HG03066 (cell line): ENCODE data around the gene MYG1.
"Not testable (repeated sequence)": the region's sequence is repeated elsewhere in the genome, so short reads cannot be mapped to it uniquely, and the experiment has no call there.

Experiments used
- ATAC-seq: cut with Tn5 transposase; IDR thresholded peaks from one replicate; pipeline ENCODE4 v1.9.1; 2021; ENCODE audit warnings: low read depth; ENCODE audit not compliant: unreplicated experiment

The MYG1 gene

DNA sequence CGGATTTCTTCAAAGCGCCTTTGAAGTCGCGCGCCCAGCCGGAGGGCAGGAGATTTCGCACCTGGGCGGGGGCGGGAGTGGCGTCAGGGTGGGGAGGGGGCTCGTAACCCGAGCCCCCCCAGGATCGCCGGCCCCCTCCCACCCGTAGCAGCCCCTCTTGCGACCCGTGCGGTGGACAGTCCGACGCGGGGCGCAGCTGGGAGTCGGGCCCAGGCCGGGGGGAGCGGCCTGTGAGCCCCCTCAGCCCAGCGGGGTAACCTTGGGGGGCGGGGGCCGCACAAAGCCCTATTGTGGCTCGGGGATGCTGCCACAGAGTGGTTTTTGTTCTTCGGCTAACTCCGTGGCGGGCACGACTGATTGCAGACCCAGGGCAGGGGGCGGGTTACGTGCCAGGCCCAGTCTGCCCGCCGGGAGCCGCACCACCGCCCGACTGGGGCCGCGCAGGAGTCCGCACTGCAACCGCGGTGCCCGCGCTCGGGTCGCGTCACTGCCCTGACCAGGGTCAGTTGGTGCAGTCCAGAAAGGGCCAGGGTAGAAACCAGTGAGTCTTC, 26.1 kb downstream of the MYG1 start:
- ATAC-seq, result no peak

- ATAC-seq, result no peak
Measured at GRCh38 chr12:53326460-53327185, 27.1 kb downstream of the MYG1 start.

DNA sequence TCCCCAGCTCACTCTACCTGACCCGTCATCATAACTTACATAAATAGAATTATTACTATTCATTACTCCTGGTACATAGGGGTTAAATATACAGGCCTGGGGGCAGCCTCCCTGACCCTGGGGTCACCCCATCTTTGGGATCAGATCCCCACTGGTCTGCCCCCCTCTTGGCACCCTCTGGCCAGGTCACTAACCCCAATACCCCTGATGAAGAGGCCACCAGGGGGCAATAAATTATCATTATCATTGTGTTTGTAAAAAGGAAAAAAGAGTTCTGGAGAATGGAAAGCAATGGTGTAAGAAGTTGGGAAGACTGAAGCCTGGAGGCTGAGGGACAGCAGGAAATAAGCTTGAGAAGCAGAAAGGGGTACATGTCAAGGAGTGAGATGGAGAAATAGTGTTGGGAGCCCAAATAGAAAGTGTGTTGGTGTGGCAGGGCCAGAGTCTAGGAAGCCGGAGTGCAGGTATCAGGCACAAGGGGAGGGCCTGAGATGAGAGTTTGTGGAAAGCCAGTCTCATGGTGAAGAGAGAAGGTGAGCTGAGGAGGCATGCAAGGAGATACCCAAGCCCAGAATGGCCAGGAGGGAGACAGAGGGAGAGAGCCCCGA, 28.0 kb downstream of the MYG1 start:
- no peak for ATAC-seq

DNA sequence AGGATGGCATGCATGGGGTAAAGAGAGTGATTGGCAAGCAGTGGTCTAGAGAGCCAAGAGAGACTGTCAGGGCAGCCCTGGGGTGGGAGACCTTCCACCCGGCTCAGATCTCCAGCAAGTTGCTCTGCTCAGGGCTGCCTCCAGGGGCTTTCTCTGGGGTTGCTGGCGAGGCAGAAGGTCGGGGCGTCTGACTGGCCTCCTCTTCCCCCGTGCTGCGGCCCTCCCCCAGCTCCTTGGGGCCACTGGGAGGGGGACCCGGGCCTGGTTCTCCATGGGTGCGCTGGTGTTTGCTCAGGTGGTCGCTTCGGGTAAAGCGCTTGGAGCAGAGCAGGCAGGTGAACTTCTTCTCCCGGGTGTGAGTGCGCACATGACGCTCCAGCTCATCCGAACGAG, 28.5 kb downstream of the MYG1 start:
- ATAC-seq, result no peak

- no peak for ATAC-seq
Measured at GRCh38 chr12:53330671-53331070, 31.2 kb downstream of the MYG1 start.

GRCh38 chr12:53332339-53332738, 32.8 kb downstream of the MYG1 start:
- not testable (repeated sequence) for ATAC-seq

DNA sequence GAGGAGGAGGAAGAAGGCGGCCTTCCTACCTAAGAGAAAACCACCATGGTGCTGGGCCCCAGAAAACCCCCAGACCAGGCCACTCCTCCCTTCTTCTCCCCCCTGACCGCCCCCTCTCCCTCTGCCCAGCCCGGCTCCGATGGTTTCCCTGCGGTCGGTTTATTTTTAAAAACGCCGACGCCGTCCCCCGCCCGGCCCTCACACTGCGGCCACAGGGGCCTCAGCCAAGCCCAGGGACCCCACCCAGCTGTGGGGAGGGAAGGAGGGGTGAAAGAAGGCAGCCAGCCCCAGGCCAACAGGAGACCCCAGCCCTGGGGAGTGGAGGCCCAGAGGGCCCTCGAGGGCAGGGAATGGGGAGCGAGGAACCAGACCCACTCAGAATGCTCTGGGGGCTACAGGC, 33.2 kb downstream of the MYG1 start:
- no peak for ATAC-seq

DNA sequence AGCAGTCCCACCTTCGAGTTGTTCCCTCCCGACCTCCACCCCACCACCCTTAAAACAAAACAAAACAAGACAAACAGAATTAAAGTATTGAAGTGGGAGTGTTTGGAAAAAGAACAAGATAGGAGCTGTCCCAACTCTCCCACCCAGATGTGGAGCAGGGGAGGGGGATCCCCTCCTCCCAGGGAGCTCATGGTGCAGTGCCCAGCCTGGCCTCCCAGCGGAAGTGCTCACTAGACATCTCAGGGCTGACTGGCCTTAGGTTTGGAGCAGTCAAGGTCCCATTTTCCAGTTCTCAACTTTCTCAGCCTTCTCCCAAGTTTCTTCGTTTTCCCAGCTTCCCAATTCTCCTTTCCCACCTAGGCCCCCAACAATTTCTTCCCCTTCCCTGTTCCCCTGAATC, 33.8 kb downstream of the MYG1 start:
- no peak for ATAC-seq

DNA sequence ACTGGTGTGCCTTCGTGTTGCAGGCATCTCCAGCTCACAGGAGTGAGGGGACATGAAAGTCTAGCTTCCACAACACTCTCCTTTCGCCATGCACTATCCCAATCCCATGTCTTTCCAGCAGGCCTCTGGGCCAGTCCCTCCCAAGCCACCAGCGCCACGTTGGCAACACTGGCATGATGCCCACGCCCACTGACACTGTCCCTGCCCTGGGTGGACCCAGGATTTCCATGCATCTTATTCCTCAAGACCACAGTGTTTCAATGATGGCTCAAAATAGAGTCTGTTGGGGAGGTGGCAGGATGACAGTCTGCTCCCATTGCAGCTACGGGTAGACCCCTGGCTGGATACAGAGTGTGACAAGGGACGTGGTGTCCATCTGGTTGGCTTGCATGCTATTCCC, 34.4 kb downstream of the MYG1 start:
- no peak for ATAC-seq

DNA sequence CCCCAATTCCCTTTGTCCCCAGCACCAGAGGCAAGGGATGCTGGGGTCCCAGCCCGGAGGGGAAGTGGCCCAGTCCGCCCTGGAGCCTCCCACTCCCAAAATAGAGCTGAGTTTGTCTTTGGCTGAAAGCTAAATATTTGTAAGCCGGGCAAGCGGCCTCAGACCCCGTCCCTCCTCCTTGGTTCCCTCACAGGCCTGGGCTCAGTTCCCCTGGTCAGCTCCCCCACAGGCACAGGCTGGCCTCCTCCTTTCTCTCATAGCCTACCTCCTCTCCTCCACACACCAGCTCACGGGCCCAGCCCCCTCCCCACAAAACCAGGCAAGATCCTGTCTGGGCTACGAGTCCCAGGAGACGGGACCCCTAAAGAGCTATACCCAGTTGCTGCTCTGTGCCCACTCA, 35.3 kb downstream of the MYG1 start:
- no peak for ATAC-seq

GRCh38 chr12:53336181-53336681, 36.7 kb downstream of the MYG1 start, which contains the start of gene SP7:
TSS of gene SP7 (minus strand) at chr12:53336354. CDS start at chr12:53335646, 708 bp downstream.
- ATAC-seq, result no peak

DNA sequence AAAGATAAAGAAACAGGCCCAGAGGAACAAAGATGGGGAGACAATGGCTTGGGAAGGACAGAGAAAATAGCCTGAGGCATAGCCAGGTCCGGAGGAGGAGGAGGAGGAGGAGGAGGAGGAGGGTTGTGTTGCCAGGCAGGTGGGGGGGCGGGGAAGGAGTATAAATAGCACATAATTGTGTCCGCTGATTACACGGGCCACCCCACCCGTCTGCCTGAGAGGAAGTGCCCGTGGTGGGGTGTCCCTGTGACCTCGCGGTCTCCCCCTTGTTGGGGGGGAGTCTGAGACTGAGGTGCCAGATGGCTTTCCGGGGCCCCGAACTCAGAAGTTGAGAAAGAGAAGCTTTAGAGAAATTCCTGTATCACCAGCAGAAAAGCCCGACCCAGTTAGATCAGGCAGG, 38.5 kb downstream of the MYG1 start:
- no peak for ATAC-seq

DNA sequence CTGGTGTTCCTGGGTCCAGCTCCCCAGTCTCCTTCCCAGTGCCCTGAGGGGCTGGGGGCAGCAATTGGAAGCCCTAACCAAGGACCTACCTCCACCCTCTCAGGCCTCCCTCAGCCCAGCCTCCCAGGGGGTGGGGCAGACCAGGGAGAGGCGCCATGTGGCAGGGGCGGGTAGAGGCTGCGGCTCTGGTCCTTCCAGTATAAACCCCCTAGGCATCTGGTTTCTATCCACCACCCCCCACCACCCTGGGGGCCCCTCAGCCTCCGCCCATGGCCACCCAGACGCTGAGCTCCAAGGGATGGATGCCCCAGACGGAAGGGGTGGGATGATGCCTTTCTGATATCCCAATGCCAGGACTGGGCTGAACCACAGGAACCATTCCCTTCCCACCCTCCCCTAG, 39.4 kb downstream of the MYG1 start:
- ATAC-seq, result no peak

GRCh38 chr12:53340398-53340797, 40.9 kb downstream of the MYG1 start:
- no peak for ATAC-seq

DNA sequence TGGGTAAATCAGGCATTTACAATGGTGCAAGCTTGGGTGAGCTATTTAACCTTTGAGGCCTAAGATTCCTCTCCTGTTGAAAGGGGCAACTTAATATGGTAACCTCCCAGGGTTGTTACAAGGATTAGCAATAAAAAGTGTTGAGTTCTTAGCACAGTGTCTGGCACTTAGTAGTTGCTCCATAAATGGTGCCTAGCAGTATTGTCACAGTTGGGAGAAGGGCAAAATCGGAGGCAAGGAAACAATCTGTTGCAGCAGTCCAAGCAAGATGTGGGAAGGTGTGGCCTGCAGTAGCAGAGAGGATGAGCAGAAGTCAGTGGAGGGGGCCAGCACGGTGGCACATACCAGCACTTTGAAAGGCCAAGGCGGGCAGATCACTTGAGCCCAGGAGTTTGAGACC, 44.0 kb downstream of the MYG1 start:
- ATAC-seq, result no peak

DNA sequence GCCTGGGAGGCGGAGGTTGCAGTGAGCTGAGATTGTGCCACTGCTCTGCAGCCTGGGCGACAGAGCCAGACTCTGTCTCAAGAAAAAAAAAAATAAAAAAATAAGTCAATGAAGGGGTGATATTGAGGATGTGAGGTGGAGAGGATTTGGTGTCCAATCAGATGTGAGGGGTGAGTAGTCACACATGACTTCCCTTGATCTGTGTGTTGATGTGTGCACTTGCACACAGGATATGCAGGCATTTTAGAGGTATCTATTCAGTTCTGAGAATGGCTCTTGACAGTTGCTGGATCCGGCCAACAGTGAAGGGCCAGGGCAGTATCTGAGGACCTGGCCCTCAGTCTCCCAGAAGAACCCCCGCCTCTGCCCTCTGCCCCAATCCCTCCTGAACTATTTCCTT, 44.5 kb downstream of the MYG1 start:
- ATAC-seq, result no peak

DNA sequence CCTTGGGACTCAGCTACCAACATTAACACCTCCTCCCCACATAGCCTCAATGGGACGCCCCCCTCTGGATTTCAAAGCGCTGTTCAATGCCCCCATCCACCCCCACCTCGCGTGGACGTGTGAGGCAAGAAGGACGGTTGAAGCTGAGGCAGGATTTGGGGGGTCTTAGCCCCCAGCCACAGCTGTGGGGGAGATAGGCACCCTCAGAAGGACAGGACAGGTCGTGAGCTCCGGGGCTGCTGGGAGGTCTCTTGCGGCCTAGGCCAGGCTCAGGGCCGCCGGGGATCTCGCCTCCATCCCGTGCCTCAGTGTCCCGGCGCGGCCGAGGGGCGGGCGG, 45.0 kb downstream of the MYG1 start:
- ATAC-seq, result no peak

DNA sequence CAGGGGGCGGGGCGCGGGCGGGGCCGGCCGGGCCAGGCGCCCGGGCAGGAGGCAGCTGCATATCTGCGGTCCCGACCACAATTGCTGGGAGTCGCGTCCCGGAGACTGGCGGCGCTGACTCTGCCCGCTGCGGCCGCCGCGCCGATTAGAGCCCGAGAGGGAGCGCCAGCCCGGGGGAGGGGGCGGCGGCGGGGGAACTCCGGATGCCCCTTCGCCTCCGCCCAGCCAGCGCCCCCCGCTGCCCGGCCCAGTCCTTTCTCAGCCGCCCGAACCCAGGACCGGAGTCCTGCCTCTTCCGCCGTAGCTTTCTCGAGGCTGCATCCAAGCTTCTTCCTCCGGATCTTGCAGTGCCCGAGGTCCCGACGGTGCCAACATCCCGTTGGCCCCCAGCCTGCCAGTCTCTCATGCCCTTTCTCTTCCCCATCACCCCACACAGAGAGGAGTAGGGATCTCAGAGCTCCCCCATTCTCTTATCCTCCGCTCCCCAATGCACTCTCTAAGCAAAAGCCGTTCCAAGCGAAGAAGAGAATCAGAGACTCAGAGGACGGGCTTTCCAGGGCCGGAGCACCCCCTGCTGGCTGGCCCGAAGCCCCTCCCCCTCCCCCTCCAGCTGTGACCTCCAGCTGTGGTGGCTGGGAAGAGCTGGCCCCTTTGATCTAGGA, 45.5 kb downstream of the MYG1 start:
- ATAC-seq, result no peak

DNA sequence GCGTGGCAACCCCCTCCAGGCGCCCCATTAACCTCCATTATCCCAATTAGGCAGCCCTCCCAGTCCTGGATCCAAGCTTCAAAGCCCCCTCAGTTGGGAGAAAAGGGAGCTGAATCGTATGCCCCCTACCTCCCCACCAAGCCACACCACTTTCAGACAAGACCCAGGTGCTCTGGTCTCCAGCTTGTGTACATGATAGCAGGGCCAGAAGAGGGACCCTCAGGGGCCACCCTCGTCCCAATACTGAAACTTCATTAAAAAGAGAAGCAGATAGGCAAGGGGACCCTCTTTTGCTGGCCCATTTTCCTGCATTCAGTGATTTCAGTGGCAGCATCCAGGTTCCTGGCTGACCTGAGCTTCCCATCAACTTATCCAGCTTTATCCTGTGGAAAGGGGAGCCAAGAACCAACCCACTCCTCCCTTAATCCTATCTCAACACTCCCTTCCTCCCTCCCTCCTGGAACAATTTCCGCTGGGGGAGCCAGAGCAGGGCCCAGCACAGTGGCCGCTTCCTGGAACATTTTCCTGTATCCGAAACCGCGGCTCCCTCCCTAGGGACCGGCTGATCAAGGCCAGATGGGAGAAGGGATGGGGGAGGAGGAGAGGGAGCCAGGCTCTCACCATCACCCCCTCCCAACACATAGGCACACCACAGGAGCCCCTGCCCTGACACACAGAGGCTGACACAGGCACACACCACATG, 46.1 kb downstream of the MYG1 start:
- ATAC-seq, result no peak

DNA sequence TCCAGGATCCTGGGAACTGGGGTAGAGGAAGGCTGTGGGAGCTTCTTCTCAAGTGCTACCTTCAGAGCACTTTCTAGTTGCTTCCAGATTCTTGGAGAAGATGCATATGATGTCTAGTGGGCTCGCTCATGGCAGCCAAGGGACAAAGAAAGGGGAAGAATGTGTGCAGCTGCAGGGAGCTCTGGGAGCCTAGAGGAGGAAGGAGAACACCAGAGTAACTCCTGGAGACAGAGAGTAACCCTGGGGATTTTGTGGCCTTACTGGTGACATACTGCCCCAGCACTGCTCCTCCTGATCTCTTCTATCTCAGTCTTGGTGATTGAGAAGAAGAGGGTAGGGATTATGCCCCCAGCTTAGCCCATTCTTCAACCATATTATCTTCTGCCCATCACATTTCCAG, 47.0 kb downstream of the MYG1 start:
- ATAC-seq, result no peak

DNA sequence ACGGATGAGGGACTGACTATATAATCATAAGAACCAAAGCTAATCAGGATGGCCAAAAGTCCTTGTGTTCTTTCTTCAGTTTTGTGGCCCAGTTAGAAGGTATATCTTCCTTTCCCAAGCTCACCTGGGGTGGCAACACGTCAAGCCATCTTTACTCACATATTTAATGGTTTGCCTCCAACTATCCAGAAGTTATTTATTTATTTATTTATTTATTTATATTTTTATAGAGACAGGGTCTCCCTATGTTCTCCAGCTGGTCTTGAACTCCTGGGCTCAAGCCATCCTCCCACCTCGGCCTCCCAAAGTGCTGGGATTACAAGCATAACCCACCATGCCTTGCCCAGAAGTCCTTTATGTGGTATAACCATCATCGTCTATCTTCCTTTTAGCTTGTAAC, 48.4 kb downstream of the MYG1 start:
- no peak for ATAC-seq
